Measurements from ENCODE around the gene KDM6A. TPM values are rescaled to one million over a fixed set of nuclear protein-coding genes. Genes with fewer than 3 reads are reported as not detected.
"Not testable (repeated sequence)": the region's sequence is repeated elsewhere in the genome, so short reads cannot be mapped to it uniquely, and the experiment has no call there.

Gene KDM6A
- total RNA-seq, 1 experiment from 2014 or later = 40.9 TPM

DNA sequence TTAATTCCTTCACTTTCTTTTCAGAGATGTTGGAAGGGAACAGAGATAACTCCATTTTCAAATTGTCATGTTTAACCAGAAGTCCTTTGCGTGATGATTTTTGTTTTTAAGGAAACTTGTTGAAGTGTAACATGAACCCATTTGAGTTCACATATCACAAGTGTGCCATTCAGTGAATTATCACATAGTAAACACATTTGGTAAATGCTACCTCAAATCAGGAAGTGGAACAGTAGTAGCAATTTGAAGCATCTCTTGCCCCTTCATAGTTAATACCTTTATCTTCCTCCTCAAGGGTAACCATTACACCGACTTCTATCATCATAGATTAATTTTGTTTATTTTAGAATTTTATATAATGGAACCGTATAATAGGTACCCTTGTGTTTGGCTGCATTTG lies 35.8 kb downstream of the KDM6A start:
- POLR2A ChIA-PET (ENCODE audit: low non-redundant PET) = interaction anchor here (0.7 kb wide), 1 partner anchor 1077 kb away, joined by 5 read pairs; no protein-coding TSS in a partner anchor
- H3K4me1 ChIP-seq (ENCODE audit: insufficient read depth, low read length, poor library complexity, severe bottlenecking) = peaks cover 33% of the 10 kb centered on the region
- DNase-seq (ENCODE audit: low spot score) = no peak
- intact Hi-C loops (cut with micrococcal nuclease; ENCODE audit: unreplicated experiment) = no loop called here
- BruUV-seq (replicated peaks) = no TSS peak
- TF ChIP-seq, protein P1, sequence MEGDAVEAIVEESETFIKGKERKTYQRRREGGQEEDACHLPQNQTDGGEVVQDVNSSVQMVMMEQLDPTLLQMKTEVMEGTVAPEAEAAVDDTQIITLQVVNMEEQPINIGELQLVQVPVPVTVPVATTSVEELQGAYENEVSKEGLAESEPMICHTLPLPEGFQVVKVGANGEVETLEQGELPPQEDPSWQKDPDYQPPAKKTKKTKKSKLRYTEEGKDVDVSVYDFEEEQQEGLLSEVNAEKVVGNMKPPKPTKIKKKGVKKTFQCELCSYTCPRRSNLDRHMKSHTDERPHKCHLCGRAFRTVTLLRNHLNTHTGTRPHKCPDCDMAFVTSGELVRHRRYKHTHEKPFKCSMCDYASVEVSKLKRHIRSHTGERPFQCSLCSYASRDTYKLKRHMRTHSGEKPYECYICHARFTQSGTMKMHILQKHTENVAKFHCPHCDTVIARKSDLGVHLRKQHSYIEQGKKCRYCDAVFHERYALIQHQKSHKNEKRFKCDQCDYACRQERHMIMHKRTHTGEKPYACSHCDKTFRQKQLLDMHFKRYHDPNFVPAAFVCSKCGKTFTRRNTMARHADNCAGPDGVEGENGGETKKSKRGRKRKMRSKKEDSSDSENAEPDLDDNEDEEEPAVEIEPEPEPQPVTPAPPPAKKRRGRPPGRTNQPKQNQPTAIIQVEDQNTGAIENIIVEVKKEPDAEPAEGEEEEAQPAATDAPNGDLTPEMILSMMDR (conservative IDR thresholded peaks at IDR 0.05; ENCODE audit: low read depth, low read length) = no peak
- TF ChIP-seq EZH2 (IDR thresholded peaks at IDR 0.05; ENCODE audit: borderline replicate concordance, low read depth, low read length, poor library complexity, severe bottlenecking) = no peak
- H3K27me3 ChIP-seq (replicated peaks; ENCODE audit: insufficient read depth, low read depth, low read length, poor library complexity) = no peaks in the 10 kb centered on the region
- H3K4me3 ChIP-seq (ENCODE audit: low read depth, low read length, poor library complexity, severe bottlenecking) = no peak overlapping the region
- no peaks in the 10 kb centered on the region for H3K36me3 ChIP-seq (ENCODE audit: insufficient read depth, low read length, poor library complexity, severe bottlenecking)
- H3K27ac ChIP-seq (ENCODE audit: low read depth, low read length, poor library complexity, severe bottlenecking) = no peak overlapping the region
- CTCF ChIA-PET = no interaction called here
- H3K9me3 ChIP-seq (ENCODE audit: low read depth, low read length, poor library complexity, severe bottlenecking) = no peaks in the 10 kb centered on the region

DNA sequence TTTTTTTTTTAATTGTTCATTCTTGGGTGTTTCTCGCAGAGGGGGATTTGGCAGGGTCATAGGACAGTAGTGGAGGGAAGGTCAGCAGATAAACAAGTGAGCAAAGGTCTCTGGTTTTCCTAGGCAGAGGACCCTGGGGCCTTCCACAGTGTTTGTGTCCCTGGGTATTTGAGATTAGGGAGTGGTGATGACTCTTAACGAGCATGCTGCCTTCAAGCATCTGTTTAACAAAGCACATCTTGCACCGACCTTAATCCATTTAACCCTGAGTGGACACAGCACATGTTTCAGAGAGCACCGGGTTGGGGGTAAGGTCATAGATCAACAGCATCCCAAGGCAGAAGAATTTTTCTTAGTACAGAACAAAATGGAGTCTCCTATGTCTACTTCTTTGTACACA lies 37.5 kb downstream of the KDM6A start:
- H3K9me3 ChIP-seq (ENCODE audit: low read depth, low read length, poor library complexity, severe bottlenecking); H3K27ac ChIP-seq (ENCODE audit: low read depth, low read length, poor library complexity, severe bottlenecking); CTCF ChIA-PET; H3K36me3 ChIP-seq (ENCODE audit: insufficient read depth, low read length, poor library complexity, severe bottlenecking); POLR2A ChIA-PET (ENCODE audit: low non-redundant PET); BruUV-seq (replicated peaks); DNase-seq (ENCODE audit: low spot score); H3K27me3 ChIP-seq (replicated peaks; ENCODE audit: insufficient read depth, low read depth, low read length, poor library complexity); intact Hi-C loops (cut with micrococcal nuclease; ENCODE audit: unreplicated experiment); H3K4me3 ChIP-seq (ENCODE audit: low read depth, low read length, poor library complexity, severe bottlenecking): not testable (repeated sequence)
- H3K4me1 ChIP-seq (ENCODE audit: insufficient read depth, low read length, poor library complexity, severe bottlenecking) = peaks cover 26% of the 10 kb centered on the region

DNA sequence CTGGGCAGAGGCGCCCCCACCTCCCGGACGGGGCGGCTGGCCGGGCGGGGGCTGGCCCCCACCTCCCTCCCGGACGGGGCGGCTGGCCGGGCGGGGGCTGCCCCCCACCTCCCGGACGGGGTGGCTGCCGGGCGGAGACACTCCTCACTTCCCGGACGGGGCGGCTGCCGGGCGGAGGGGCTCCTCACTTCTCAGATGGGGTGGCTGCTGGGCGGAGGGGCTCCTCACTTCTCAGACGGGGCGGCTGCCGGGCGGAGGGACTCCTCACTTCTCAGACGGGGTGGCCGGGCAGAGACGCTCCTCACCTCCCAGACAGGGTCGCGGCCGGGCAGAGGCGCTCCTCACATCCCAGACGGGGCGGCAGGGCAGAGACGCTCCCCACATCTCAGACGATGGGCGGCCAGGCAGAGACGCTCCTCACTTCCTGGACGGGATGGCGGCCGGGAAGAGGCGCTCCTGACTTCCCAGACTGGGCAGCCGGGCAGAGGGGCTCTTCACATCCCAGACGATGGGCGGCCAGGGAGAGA lies 38.1 kb downstream of the KDM6A start:
- peaks cover 26% of the 10 kb centered on the region for H3K4me1 ChIP-seq (ENCODE audit: insufficient read depth, low read length, poor library complexity, severe bottlenecking)
- CTCF ChIA-PET; H3K36me3 ChIP-seq (ENCODE audit: insufficient read depth, low read length, poor library complexity, severe bottlenecking); DNase-seq (ENCODE audit: low spot score); H3K9me3 ChIP-seq (ENCODE audit: low read depth, low read length, poor library complexity, severe bottlenecking); POLR2A ChIA-PET (ENCODE audit: low non-redundant PET); BruUV-seq (replicated peaks); H3K27ac ChIP-seq (ENCODE audit: low read depth, low read length, poor library complexity, severe bottlenecking); intact Hi-C loops (cut with micrococcal nuclease; ENCODE audit: unreplicated experiment); H3K4me3 ChIP-seq (ENCODE audit: low read depth, low read length, poor library complexity, severe bottlenecking); H3K27me3 ChIP-seq (replicated peaks; ENCODE audit: insufficient read depth, low read depth, low read length, poor library complexity): not testable (repeated sequence)

DNA sequence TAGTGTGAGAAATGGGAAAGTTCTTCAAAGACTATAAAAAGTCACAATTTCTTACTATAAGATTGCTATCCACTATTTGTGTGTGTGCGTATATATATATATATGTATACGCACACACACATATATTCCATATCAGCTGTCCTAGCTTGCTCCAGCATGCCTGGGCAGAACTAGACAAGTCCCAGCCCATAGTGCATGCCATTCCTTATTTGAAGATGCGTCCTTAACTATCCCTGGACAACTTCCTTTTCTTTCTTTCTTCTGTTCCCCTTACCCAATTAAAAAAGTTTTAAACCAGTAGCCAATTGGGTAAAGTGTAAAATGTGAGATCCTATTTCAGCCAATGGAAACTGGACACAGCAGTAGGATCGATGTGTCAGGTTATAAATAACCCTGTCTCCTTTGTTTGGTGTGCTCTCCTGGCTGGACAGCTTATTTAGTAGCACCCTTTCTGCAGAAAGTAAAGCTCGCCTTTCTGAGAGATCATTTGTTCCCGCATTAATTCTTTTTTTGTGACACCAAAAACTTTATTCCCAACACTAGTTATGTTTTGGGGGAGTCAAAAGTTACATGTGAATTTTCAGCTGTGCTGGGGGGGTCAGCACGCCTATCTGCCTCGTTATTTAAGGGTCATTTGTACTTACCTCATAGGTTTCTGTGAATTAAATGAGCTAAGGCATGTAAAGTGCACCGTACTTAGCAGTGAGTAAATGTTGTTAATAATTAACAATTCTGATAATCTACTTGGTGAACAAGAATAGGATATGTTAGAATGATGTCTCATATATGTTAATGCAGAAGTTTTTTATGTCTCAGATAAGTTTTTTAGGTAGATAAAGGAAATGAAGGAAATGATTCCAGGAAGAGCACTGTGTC lies 40.9 kb downstream of the KDM6A start:
- CTCF ChIA-PET = no interaction called here
- H3K27ac ChIP-seq (ENCODE audit: low read depth, low read length, poor library complexity, severe bottlenecking) = no peak overlapping the region
- H3K4me1 ChIP-seq (ENCODE audit: insufficient read depth, low read length, poor library complexity, severe bottlenecking) = peaks cover 21% of the 10 kb centered on the region
- POLR2A ChIA-PET (ENCODE audit: low non-redundant PET) = no interaction called here
- no peaks in the 10 kb centered on the region for H3K36me3 ChIP-seq (ENCODE audit: insufficient read depth, low read length, poor library complexity, severe bottlenecking)
- BruUV-seq (replicated peaks) = no TSS peak
- no peak overlapping the region for H3K4me3 ChIP-seq (ENCODE audit: low read depth, low read length, poor library complexity, severe bottlenecking)
- no peak for DNase-seq (ENCODE audit: low spot score)
- intact Hi-C loops (cut with micrococcal nuclease; ENCODE audit: unreplicated experiment) = no loop called here
- no peaks in the 10 kb centered on the region for H3K9me3 ChIP-seq (ENCODE audit: low read depth, low read length, poor library complexity, severe bottlenecking)
- no peak for TF ChIP-seq EZH2 (IDR thresholded peaks at IDR 0.05; ENCODE audit: borderline replicate concordance, low read depth, low read length, poor library complexity, severe bottlenecking)
- TF ChIP-seq, protein P1 (conservative IDR thresholded peaks at IDR 0.05; ENCODE audit: low read depth, low read length) = no peak
- no peaks in the 10 kb centered on the region for H3K27me3 ChIP-seq (replicated peaks; ENCODE audit: insufficient read depth, low read depth, low read length, poor library complexity)

All from A673 (cell line).